ENCODE results near the gene EBLN2. TPM values are rescaled to one million over a fixed set of nuclear protein-coding genes. Genes with fewer than 3 reads are reported as not detected.

The EBLN2 gene
- total and polyA plus RNA-seq, 2 donors from 2014 or later = 0.24 to 4.5 TPM

DNA sequence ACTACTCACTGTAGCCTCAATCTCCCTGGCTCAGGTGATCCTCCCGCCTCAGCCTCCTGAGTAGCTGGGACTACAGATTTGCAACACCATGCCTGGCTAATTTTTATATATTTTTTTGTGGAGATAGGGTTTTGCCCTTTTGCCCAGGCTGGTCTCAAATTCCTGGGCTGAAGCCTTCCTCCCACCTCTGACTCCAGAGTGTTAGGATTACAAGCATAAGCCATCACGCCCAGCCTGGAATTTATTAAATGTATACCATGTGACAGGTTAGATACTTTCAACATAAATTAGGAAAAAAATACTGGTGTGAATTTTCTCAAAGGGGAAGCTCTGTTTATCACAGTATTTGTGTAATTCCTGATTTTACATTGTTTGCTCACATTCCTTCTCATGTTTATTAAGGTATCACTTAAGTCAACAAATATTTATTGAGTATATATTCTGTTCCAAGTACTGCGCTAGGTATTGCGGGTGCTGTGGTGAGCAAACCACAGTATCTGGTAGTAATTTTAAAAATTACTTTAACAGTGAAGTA is 40.1 kb upstream of the EBLN2 start:
- peak in 1 of 5 donors; percentile 22 for DNase-seq
- Histone ChIP-seq H3K27me3 (ENCODE audit: control insufficient read depth, insufficient read depth, low read length) (no peaks in the 10 kb centered on the region), H3K4me1 (ENCODE audit: control insufficient read depth in 2 of 3, insufficient read depth in 2 of 3, low read depth in 1 of 3, low read length in 3 of 3) (peaks cover 0 to 4% (median 0%) of the 10 kb centered on the region in 3 donors), H3K9ac (ENCODE audit: low read length in 3 of 3) (no peak overlapping the region), H3K4me3 (ENCODE audit: low read length in 3 of 3) (no peak overlapping the region), H3K36me3 (ENCODE audit: control insufficient read depth in 2 of 3, insufficient read depth in 3 of 3, low read length in 3 of 3) (peaks cover 0 to 3% (median 0%) of the 10 kb centered on the region in 3 donors), H3K27ac (ENCODE audit: low read depth in 2 of 2, low read length in 2 of 2) (no peak overlapping the region), H3K9me3 (ENCODE audit: control insufficient read depth in 2 of 3, insufficient read depth in 1 of 3, low read length in 3 of 3) (no peaks in the 10 kb centered on the region)
- intact Hi-C loops (cut with DNase I) = no loop called here
- no peak for TF ChIP-seq CTCF (IDR thresholded peaks at IDR 0.05; ENCODE audit: borderline replicate concordance, extremely low read depth, insufficient read depth)
- FAIRE-seq = no peak

DNA sequence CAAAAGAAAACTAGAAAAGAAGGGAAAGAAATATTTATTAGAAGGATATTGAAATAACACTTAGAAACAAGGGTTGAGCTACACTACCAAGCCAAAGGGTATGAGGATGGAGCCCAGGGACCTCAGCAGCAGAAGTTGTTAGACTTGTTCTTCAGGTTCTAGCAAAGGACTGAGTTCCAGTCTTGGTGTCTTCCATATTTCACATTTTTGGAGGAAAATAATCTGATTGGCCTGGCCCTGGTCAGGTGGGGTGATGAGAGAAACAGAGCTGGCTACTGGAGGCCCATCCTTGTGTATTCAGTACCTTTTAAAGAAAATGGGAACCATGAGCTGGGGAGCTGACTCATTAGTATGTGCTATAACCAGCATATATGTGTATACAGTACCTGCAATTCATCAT is 36.6 kb upstream of the EBLN2 start:
- no peak overlapping the region for H3K27ac ChIP-seq (ENCODE audit: low read depth in 2 of 2, low read length in 2 of 2)
- H3K36me3 ChIP-seq (ENCODE audit: control insufficient read depth in 2 of 3, insufficient read depth in 3 of 3, low read length in 3 of 3) = no peaks in the 10 kb centered on the region
- DNase-seq = no peak
- no peaks in the 10 kb centered on the region for H3K27me3 ChIP-seq (ENCODE audit: control insufficient read depth, insufficient read depth, low read length)
- no peaks in the 10 kb centered on the region for H3K4me1 ChIP-seq (ENCODE audit: control insufficient read depth in 2 of 3, insufficient read depth in 2 of 3, low read depth in 1 of 3, low read length in 3 of 3)
- H3K9me3 ChIP-seq (ENCODE audit: control insufficient read depth in 2 of 3, insufficient read depth in 1 of 3, low read length in 3 of 3) = no peaks in the 10 kb centered on the region
- H3K9ac ChIP-seq (ENCODE audit: low read length in 3 of 3) = no peak overlapping the region
- FAIRE-seq = no peak
- intact Hi-C loops (cut with DNase I) = no loop called here
- H3K4me3 ChIP-seq (ENCODE audit: low read length in 3 of 3) = no peak overlapping the region
- TF ChIP-seq CTCF (IDR thresholded peaks at IDR 0.05; ENCODE audit: borderline replicate concordance, extremely low read depth, insufficient read depth) = no peak

DNA sequence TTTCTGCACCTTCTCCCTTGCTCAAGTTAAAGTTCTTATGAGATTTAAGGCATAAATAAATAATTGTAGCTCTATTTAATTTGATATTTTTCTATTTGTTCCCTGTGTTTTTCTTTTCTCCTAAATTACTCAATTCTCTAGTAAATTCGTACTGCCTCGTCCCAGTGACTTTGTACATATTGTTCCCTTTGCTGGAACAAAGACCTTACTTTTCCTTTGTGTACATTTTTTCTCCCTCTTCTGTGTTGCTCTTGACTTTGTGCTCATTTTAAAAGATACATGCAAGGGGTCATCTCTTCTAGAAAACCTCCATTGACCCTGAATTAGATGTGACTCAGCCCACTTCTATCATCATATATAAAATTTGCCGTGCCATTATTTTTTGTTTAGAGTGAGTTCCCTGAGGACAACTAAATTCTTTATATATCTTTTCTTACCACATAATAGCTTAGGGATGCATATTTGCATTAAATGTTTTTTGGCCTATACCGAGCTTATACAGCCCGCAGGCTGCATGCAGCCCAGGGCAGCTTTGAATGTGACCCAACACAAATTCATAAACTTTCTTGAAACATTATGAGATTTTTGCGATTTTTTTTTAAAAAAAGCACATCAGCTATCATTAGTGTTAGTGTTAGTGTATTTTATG is 35.2 kb upstream of the EBLN2 start:
- DNase-seq = no peak
- Histone ChIP-seq H3K4me1 (ENCODE audit: control insufficient read depth in 2 of 3, insufficient read depth in 2 of 3, low read depth in 1 of 3, low read length in 3 of 3) (no peaks in the 10 kb centered on the region), H3K9me3 (ENCODE audit: control insufficient read depth in 2 of 3, insufficient read depth in 1 of 3, low read length in 3 of 3) (no peaks in the 10 kb centered on the region), H3K4me3 (ENCODE audit: low read length in 3 of 3) (no peak overlapping the region), H3K9ac (ENCODE audit: low read length in 3 of 3) (no peak overlapping the region), H3K27ac (ENCODE audit: low read depth in 2 of 2, low read length in 2 of 2) (no peak overlapping the region), H3K27me3 (ENCODE audit: control insufficient read depth, insufficient read depth, low read length) (no peaks in the 10 kb centered on the region), H3K36me3 (ENCODE audit: control insufficient read depth in 2 of 3, insufficient read depth in 3 of 3, low read length in 3 of 3) (no peaks in the 10 kb centered on the region)
- TF ChIP-seq CTCF (IDR thresholded peaks at IDR 0.05; ENCODE audit: borderline replicate concordance, extremely low read depth, insufficient read depth) = no peak
- intact Hi-C loops (cut with DNase I) = no loop called here
- no peak for FAIRE-seq
